GM21825 (cell line): ENCODE measurements around the gene VSX1.

ENCODE experiments used
- ATAC-seq: cut with Tn5 transposase; IDR thresholded peaks from one replicate; pipeline ENCODE4 v1.9.1; 2021; ENCODE audit warnings: mild to moderate bottlenecking, moderate library complexity; ENCODE audit not compliant: unreplicated experiment

VSX1 gene

DNA sequence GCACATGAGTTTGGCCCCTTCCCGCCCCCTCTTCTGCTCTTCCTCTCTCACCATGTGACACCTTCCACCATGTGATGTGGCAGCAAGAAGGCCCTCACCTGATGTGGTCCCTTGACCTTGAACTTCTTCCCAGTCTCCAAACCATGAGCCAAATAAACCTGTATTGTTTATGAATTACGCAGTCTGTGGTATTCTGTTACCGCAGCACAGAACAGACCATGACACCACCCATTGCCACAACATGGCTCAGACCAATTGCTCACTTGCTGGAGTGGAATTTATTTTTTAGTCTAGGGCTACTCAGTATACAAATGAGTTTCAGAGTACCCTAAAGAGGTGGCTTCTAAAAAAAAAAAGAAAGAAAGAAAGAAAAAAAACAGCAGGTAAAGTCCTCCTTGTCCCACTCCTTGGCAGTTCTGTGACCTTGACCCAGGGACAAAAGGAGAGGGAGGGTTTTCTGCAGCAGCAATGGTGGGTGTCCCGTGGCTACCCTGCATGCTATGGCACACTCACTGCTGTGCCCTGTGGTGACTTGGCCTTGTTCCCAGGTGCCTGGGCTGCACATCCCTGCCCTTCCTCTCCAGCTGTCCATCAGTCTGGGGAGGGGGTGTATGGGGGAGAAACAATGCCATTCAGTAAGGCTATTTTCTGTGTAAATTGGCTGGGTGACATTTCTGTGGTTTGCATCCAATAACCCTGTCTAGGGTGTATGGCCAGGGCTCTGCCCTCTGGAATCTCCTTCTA is 5.4 kb upstream of the VSX1 start:
- ATAC-seq = no peak

GRCh38 chr20:25085756-25086495 is 4.0 kb upstream of the VSX1 start:
- ATAC-seq = no peak

DNA sequence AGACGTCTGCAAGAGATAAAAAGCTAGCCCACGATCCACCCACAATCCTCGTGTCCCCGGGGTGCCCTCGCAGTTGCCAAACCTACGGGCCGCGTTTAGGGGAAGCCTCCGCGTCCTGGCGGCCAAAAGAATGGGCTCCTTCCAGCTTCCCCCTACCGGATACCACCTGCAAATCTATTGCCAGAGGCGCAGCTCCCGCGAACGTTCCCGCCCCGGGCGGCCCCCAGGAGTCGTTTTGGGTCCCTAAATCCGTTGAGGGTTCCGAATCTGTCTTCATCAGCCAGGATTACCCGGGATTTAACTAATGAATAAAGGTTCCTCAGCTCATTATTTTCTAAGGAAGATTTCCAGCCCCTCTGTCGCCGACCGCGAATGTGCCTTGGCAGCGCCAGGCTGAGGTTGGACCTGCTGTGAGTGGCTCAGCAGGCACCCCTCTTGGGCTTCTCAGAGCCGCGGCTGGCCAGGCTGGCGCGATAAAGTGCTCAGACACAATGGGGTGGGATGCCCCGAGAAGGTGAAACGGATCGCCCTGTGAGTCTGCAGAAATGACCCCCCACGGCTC is 2.8 kb upstream of the VSX1 start:
- no peak for ATAC-seq

- no peak for ATAC-seq
Measured at GRCh38 chr20:25083773-25084625, 2.1 kb upstream of the VSX1 start.

DNA sequence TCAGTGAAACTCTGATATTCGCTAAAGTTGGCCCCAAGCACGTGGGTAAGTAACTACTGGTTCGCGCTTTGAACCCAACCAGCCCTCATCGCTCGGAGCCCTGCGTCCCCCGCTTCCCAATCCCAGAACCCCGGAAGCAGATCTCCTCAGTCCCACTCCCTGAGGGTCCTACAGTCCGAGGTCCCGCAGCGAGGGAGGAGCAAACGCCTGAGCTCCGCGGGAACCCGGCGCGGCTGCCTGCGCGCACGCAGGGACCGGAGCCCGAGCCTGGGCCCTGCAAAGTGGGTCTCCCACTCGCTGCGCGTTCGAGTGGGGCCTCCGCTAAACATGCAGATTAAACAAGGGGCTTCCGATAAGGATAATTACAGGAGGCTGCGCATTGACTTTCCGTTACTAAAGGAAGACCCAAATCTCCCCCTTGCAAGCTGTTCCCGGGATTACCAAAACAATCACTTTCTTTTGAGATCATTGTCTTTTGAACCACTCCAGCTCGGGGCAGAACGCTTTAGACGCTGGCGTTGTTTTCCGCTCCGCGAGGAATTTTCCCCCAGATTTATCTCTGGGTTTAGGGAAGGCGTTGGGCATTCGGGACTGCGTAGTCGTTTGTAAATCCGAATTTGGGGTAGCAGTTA is 1.3 kb upstream of the VSX1 start:
- ATAC-seq = no peak

DNA sequence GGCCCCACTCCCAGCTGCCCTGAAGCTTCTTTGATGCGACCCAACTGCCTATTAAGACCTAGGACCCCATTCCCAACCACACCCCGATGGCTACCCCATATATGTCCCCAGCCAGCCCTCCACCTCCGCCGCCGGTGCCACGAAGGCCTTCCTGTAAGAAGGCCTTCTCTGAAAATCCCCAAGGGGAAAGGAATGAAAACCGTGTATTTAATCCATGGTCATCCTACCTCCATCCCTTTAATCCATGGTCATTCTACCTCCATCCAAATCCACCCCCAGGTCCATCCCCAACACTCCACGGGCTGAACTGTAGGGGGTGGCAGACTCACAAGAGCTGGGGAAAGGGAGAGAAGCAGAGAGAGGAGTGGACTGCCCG is 545 bp upstream of the VSX1 start:
- no peak for ATAC-seq

GRCh38 chr20:25081065-25081729 is 744 bp downstream of the VSX1 start:
- ATAC-seq = no peak

GRCh38 chr20:25079171-25079570 is 2.8 kb downstream of the VSX1 start:
- no peak for ATAC-seq

DNA sequence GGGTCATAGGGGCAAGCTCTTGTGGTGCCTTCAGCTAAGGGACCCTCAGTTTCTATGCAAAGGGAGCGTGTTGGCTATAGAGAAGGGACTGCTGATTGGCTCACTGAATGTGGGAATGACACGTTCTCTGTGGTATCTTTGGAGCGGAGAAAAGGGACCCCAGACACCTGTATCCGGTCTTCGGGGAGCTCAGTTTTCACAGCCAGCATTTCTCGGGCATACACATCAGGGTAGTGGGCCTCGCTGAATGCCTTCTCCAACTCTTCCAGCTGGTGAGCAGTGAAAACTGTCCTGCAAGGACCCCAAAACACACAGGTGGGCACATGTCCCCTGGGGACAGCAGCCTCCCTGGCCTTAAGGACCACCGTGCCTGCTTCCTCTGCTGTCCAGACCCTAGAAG is 3.3 kb downstream of the VSX1 start:
- no peak for ATAC-seq

DNA sequence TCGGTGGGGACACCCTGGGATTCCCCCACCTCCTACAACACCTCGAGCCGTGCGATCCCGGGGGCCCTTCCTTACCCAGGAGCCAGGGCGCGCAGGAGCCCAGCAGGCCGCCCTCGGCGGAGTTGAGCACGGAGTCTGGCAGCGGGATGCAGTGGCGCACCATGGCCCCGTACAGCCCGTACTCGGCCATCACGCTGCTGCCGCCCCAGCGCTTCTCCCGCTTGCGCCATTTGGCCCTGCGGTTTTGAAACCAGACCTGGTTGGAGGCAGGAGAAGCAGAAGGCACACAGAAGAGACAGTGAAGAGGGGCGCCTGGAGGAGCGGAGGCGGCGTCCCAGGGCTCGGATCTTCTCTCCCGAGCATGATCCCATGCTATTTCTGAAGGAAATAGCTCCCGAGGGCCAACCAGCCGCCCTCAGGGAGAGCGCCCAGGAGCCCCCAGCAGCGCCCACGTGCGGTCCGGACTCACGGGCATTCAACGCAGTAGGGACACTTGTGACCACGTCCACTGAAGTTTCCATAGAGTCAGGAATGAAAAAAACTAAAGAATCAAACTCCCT is 4.3 kb downstream of the VSX1 start:
- no peak for ATAC-seq

GRCh38 chr20:25076731-25077609 is 5.0 kb downstream of the VSX1 start:
- no peak for ATAC-seq

GRCh38 chr20:25076201-25076600 is 5.7 kb downstream of the VSX1 start:
- ATAC-seq = no peak

- ATAC-seq = no peak
Measured at GRCh38 chr20:25073544-25073943, 8.4 kb downstream of the VSX1 start.

- no peak for ATAC-seq
Measured at GRCh38 chr20:25072226-25072811, 9.6 kb downstream of the VSX1 start.

- ATAC-seq = no peak
Measured at GRCh38 chr20:25071734-25072133, 10.2 kb downstream of the VSX1 start.

DNA sequence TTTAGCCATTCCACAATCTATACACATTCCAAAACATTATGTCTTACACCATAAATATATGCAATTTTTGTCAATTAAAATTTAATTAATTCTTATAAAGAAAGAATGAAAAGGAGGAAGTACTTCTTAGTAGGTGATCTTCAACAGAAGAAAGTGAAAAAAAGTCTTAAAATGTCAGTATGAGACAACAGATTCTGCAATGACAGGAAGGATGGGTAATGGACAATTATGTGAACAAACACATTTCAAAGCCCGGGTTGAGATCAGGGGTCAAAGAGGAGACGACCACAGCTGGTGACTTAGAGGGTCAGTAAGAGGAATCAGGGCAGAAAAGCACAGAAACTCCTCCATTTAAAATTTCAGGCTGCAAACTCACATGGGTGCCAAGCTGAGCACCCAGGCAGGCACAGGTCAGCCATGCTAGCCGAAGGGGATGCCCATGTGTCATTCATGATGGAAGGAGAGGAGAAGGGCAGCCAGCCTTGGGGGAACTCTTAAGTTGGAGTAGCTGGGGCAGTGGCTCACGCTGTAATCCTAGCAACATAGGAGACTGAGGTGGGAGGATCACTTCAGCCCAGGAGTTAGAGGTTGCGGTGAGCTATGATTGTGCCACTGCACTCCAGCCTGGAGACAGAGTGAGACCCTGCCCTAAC is 11.0 kb downstream of the VSX1 start:
- no peak for ATAC-seq

DNA sequence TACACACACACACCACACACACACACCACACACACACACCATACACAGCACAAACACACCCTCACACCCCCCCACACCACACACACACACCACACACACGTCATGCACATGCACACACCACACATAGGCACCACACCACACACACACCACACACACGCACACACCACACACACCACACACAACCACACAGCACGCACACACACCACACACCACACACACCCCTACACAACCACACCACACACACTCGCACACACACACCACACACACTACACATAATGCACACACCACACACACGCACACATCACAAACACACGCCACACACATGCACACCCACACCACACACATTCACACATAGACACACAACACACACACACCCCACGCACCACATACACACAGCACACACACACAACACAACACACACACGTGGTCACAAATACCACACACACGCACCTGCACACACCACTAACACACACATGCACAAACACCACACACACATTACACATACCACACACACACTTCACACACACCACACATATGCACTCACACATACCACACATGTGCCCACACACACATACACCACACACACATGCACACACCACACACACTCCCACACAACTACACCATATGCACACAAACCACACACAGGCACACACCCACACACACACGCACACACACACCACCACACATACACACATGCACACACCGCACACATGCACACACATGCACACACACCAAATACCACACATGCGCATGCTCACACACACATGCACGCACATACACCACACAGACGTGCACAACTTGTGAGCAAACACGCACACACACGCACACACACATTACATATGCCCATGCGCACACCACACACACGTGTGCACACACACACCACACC is 14.6 kb downstream of the VSX1 start:
- ATAC-seq = no peak
